Amniotic epithelial cell (primary cell): ENCODE results near the gene CFAP54.
"Not testable (repeated sequence)": the region's sequence is repeated elsewhere in the genome, so short reads cannot be mapped to it uniquely, and the experiment has no call there.

Experiments used
- DNase-seq: peaks from one replicate; pipeline ENCODE4 v3.0.0-alpha.2; 2010; ENCODE audit warnings: low read depth

CFAP54 gene

GRCh38 chr12:96623155-96623554 lies 133.8 kb downstream of the CFAP54 start:
- no peak for DNase-seq

- no peak for DNase-seq
These were observed 134.4 kb downstream of the CFAP54 start for GRCh38 chr12:96623656-96624217.

- DNase-seq: no peak
These were observed 146.5 kb downstream of the CFAP54 start for GRCh38 chr12:96635844-96636243.

- no peak for DNase-seq
These were observed 147.5 kb downstream of the CFAP54 start for GRCh38 chr12:96636895-96637294.

- no peak for DNase-seq
These were observed 159.5 kb downstream of the CFAP54 start for GRCh38 chr12:96648923-96649322.

GRCh38 chr12:96652870-96653269 lies 163.5 kb downstream of the CFAP54 start:
- DNase-seq: no peak

GRCh38 chr12:96658075-96658474 lies 168.7 kb downstream of the CFAP54 start:
- DNase-seq: no peak

- DNase-seq: no peak
These were observed 180.4 kb downstream of the CFAP54 start for GRCh38 chr12:96669786-96670185.

GRCh38 chr12:96670334-96670899 lies 181.0 kb downstream of the CFAP54 start:
- DNase-seq: no peak

- DNase-seq: not testable (repeated sequence)
These were observed 186.1 kb downstream of the CFAP54 start for GRCh38 chr12:96675519-96675918.

- no peak for DNase-seq
These were observed 188.0 kb downstream of the CFAP54 start for GRCh38 chr12:96677363-96677762.

- DNase-seq: no peak
These were observed 198.3 kb downstream of the CFAP54 start for GRCh38 chr12:96687719-96688118.

- DNase-seq: no peak
These were observed 209.1 kb downstream of the CFAP54 start for GRCh38 chr12:96698521-96698920.

- DNase-seq: no peak
These were observed 209.6 kb downstream of the CFAP54 start for GRCh38 chr12:96698965-96699364.

GRCh38 chr12:96701856-96702255 lies 212.5 kb downstream of the CFAP54 start:
- no peak for DNase-seq

- no peak for DNase-seq
These were observed 220.9 kb downstream of the CFAP54 start for GRCh38 chr12:96710127-96710745.

- no peak for DNase-seq
These were observed 222.0 kb downstream of the CFAP54 start for GRCh38 chr12:96711364-96711763.

- no peak for DNase-seq
These were observed 224.8 kb downstream of the CFAP54 start for GRCh38 chr12:96714199-96714598.

- DNase-seq: no peak
These were observed 230.4 kb downstream of the CFAP54 start for GRCh38 chr12:96719660-96720362.

- no peak for DNase-seq
These were observed 231.0 kb downstream of the CFAP54 start for GRCh38 chr12:96720363-96720705.

- DNase-seq: not testable (repeated sequence)
These were observed 240.1 kb downstream of the CFAP54 start for GRCh38 chr12:96729466-96729865.

- DNase-seq: no peak
These were observed 240.5 kb downstream of the CFAP54 start for GRCh38 chr12:96729886-96730285.

- no peak for DNase-seq
These were observed 254.2 kb downstream of the CFAP54 start for GRCh38 chr12:96743606-96744005.
